Neural cell (in vitro differentiated cells): ENCODE data around the gene FAM107B. TPM values are rescaled to one million over a fixed set of nuclear protein-coding genes. Genes with fewer than 3 reads are reported as not detected.

ENCODE experiments used
- H2AFZ ChIP-seq: fragments of 200-600, 300-800 bp; sonication (generic), shearing (Covaris generic); 2 replicates; pipeline ENCODE4 v1.6.0; 2014; ENCODE audit warnings: low read depth, mild to moderate bottlenecking, antibody characterized with exemption, low read length, moderate library complexity
- H3F3A ChIP-seq: fragments of 200-600 bp; shearing (Covaris generic); 2 replicates; pipeline ENCODE4 v1.6.1; 2016; ENCODE audit warnings: mild to moderate bottlenecking, moderate library complexity, mixed read lengths, antibody characterized with exemption, low read length; ENCODE audit not compliant: insufficient read depth, poor library complexity, severe bottlenecking
- H3K27ac ChIP-seq: fragments of 200-600, 300-800 bp; sonication (generic), shearing (Covaris generic); 2 replicates; pipeline ENCODE4 v1.5.1; 2014; ENCODE audit warnings: mild to moderate bottlenecking, low read length, moderate library complexity
- H3K27me3 ChIP-seq: fragments of 300-800, 200-600 bp; sonication (generic), shearing (Covaris generic); 2 replicates; pipeline ENCODE4 v1.6.0; 2014; ENCODE audit warnings: mild to moderate bottlenecking, low read depth, low read length, moderate library complexity; ENCODE audit not compliant: insufficient read depth
- H3K36me3 ChIP-seq: fragments of 300-800, 200-600 bp; sonication (generic), shearing (Covaris generic); 2 replicates; pipeline ENCODE4 v1.5.1; 2014; ENCODE audit warnings: mild to moderate bottlenecking, antibody characterized with exemption, low read length, moderate library complexity; ENCODE audit not compliant: insufficient read depth
- H3K4me2 ChIP-seq: fragments of 300-800, 200-600 bp; sonication (generic), shearing (Covaris generic); 2 replicates; pipeline ENCODE4 v1.6.0; 2014; ENCODE audit warnings: mild to moderate bottlenecking, low read length
- H3K4me3 ChIP-seq: fragments of 300-800, 200-600 bp; sonication (generic), shearing (Covaris generic); 2 replicates; pipeline ENCODE4 v1.5.1; 2014; ENCODE audit warnings: mild to moderate bottlenecking, low read length, moderate library complexity
- H3K79me2 ChIP-seq: fragments of 200-600 bp; shearing (Covaris generic); replicated peaks from 2 replicates; pipeline ENCODE4 v1.6.0; 2014; ENCODE audit warnings: mild to moderate bottlenecking, low read length, moderate library complexity; ENCODE audit not compliant: insufficient read depth
- H3K9ac ChIP-seq: fragments of 300-800, 200-600 bp; sonication (generic), shearing (Covaris generic); 2 replicates; pipeline ENCODE4 v1.6.1; 2016; ENCODE audit warnings: mild to moderate bottlenecking, low read length, mixed read lengths
- H3K9me2 ChIP-seq: fragments of 200-600 bp; shearing (Covaris generic); 2 replicates; pipeline ENCODE4 v1.6.1; 2016; ENCODE audit warnings: mild to moderate bottlenecking, low read length, mixed read lengths; ENCODE audit not compliant: insufficient read depth
- H3K9me3 ChIP-seq: fragments of 200-600, 300-800 bp; sonication (generic), shearing (Covaris generic); 2 replicates; pipeline ENCODE4 v1.6.1; 2016; ENCODE audit warnings: mild to moderate bottlenecking, mixed run types, low read length, moderate library complexity, mixed read lengths
- H4K20me1 ChIP-seq: fragments of 200-600 bp; shearing (Covaris generic); 2 replicates; pipeline ENCODE4 v1.6.1; 2016; ENCODE audit warnings: mild to moderate bottlenecking, mixed run types; ENCODE audit not compliant: insufficient read depth
- CTCF ChIP-seq: fragments of 450-650 bp; IDR thresholded peaks from 2 replicates; pipeline ENCODE4 v1.5.1; 2014; ENCODE audit warnings: antibody characterized with exemption, mild to moderate bottlenecking, moderate library complexity; ENCODE audit not compliant: poor library complexity, severe bottlenecking
- EP300 ChIP-seq: fragments of 450-650 bp; conservative IDR thresholded peaks from 2 replicates; pipeline ENCODE4 v1.6.1; 2014; ENCODE audit warnings: antibody characterized with exemption, mild to moderate bottlenecking, moderate library complexity; ENCODE audit not compliant: poor library complexity, severe bottlenecking
- EZH2 ChIP-seq: fragments of 200-600, 300-800 bp; shearing (Covaris generic), sonication (generic); IDR thresholded peaks from 2 replicates; pipeline ENCODE4 v1.6.1; 2014; ENCODE audit warnings: antibody characterized with exemption, low read length, borderline replicate concordance, mild to moderate bottlenecking; ENCODE audit not compliant: insufficient read depth, poor library complexity, severe bottlenecking
- MXI1 ChIP-seq: fragments of 450-650 bp; conservative IDR thresholded peaks from 2 replicates; pipeline ENCODE4 v1.6.1; 2014; ENCODE audit warnings: antibody characterized with exemption, mild to moderate bottlenecking; ENCODE audit not compliant: poor library complexity, severe bottlenecking
- POLR2AphosphoS5 ChIP-seq: IDR thresholded peaks from 2 replicates; pipeline ENCODE4 v1.6.1; 2012
- RAD21 ChIP-seq: fragments of 450-650 bp; conservative IDR thresholded peaks from 2 replicates; pipeline ENCODE4 v1.6.1; 2014; ENCODE audit warnings: antibody characterized with exemption, mild to moderate bottlenecking, moderate library complexity
- REST ChIP-seq: IDR thresholded peaks from 2 replicates; pipeline ENCODE4 v1.6.1; 2012; ENCODE audit warnings: borderline replicate concordance
- SMC3 ChIP-seq: fragments of 450-650 bp; conservative IDR thresholded peaks from 2 replicates; pipeline ENCODE4 v1.6.1; 2014; ENCODE audit warnings: antibody characterized with exemption, mild to moderate bottlenecking, moderate library complexity; ENCODE audit not compliant: poor library complexity
- TAF1 ChIP-seq: IDR thresholded peaks from 2 replicates; pipeline ENCODE4 v1.6.1; 2012; ENCODE audit warnings: low read depth
- polyA plus RNA-seq: library from polyadenylated mRNA; depleted of rRNA; stranded (reverse); fragments of >200 nt; gene quantifications from 2 replicates; pipeline ENCODE4 v1.2.3, GENCODE V29; 2014

FAM107B gene
- polyA plus RNA-seq, 1 donor from 2014 or later: 106 TPM

- TF ChIP-seq RAD21 (no peak), REST (no peak), EP300 (no peak), MXI1 (no peak), EZH2 (no peak), SMC3 (no peak), TAF1 (no peak), CTCF (no peak), POLR2AphosphoS5 (no peak)
- Histone ChIP-seq H3F3A (no peaks in the 10 kb centered on the region), H3K27me3 (no peaks in the 10 kb centered on the region), H3K9me2 (no peaks in the 10 kb centered on the region), H4K20me1 (no peaks in the 10 kb centered on the region), H3K36me3 (no peaks in the 10 kb centered on the region), H3K9ac (no peak overlapping the region), H3K4me3 (no peak overlapping the region), H3K79me2 (peaks cover 46% of the 10 kb centered on the region), H3K27ac (no peak overlapping the region), H3K9me3 (no peaks in the 10 kb centered on the region), H2AFZ (no peak overlapping the region), H3K4me2 (no peak overlapping the region)
These were observed 207.3 kb downstream of the FAM107B start for GRCh38 chr10:14567421-14567820.

- Histone ChIP-seq H3K27ac (no peak overlapping the region), H3K4me3 (no peak overlapping the region)
These were observed 208.2 kb downstream of the FAM107B start for GRCh38 chr10:14566498-14566897.

More at GRCh38 chr10:14566498-14566897, 208.2 kb downstream of the FAM107B start:
- no peaks in the 10 kb centered on the region for H3K27me3 ChIP-seq
- H3K9me3 ChIP-seq: no peaks in the 10 kb centered on the region
- no peaks in the 10 kb centered on the region for H4K20me1 ChIP-seq
- no peak overlapping the region for H2AFZ ChIP-seq
- no peaks in the 10 kb centered on the region for H3F3A ChIP-seq
- TF ChIP-seq EP300 (no peak), TAF1 (no peak), REST (no peak), SMC3 (no peak), EZH2 (no peak), RAD21 (no peak), MXI1 (no peak), CTCF (no peak), POLR2AphosphoS5 (no peak)
- H3K9me2 ChIP-seq: no peaks in the 10 kb centered on the region
- no peaks in the 10 kb centered on the region for H3K36me3 ChIP-seq
- H3K9ac ChIP-seq: no peak overlapping the region
- peaks cover 43% of the 10 kb centered on the region for H3K79me2 ChIP-seq
- no peak overlapping the region for H3K4me2 ChIP-seq
